ENCODE results near the gene BDH1.
A peak's percentile ranks its signal among the peaks of the same experiment; 100 is the strongest.

The BDH1 gene

GRCh38 chr3:197475514-197475913 is 80.3 kb downstream of the BDH1 start:
- 94% methylated on average over 3 of the region's 3 CpGs for WGBS (ENCODE audit: insufficient coverage)
- no peak for DNase-seq
- Histone ChIP-seq H3K9me3 (ENCODE audit: control extremely low read depth in 1 of 5, control insufficient read depth in 4 of 5, insufficient read depth in 2 of 5, low read depth in 1 of 5, low read length in 4 of 5) (no peaks in the 10 kb centered on the region), H3K4me1 (ENCODE audit: control extremely low read depth in 1 of 4, control insufficient read depth in 4 of 4, insufficient read depth in 4 of 4, low read length in 3 of 4) (no peaks in the 10 kb centered on the region), H3K36me3 (ENCODE audit: control insufficient read depth in 4 of 4, insufficient read depth in 4 of 4, low read length in 3 of 4) (no peaks in the 10 kb centered on the region), H3K4me3 (ENCODE audit: control insufficient read depth in 1 of 7, extremely low read depth in 1 of 7, insufficient read depth in 4 of 7, low read depth in 2 of 7, low read length in 6 of 7) (no peak overlapping the region), H3K27me3 (replicated peaks in 2 of 5; ENCODE audit: control insufficient read depth in 4 of 5, insufficient read depth in 5 of 5, low read length in 4 of 5) (peaks cover 0 to 6% (median 0%) of the 10 kb centered on the region in 5 experiments), H3K27ac (ENCODE audit: insufficient read depth in 1 of 2, low read depth in 1 of 2, low read length in 2 of 2, poor library complexity in 1 of 2, severe bottlenecking in 2 of 2) (no peak overlapping the region)
- ChIA-PET CTCF (no interaction called here), POLR2A (no interaction called here)

- H3K9me3 ChIP-seq (ENCODE audit: control extremely low read depth in 1 of 5, control insufficient read depth in 4 of 5, insufficient read depth in 2 of 5, low read depth in 1 of 5, low read length in 4 of 5): no peaks in the 10 kb centered on the region
- no peak overlapping the region for H3K27ac ChIP-seq (ENCODE audit: insufficient read depth in 1 of 2, low read depth in 1 of 2, low read length in 2 of 2, poor library complexity in 1 of 2, severe bottlenecking in 2 of 2)
- DNase-seq: no peak
- H3K27me3 ChIP-seq (replicated peaks in 2 of 5; ENCODE audit: control insufficient read depth in 4 of 5, insufficient read depth in 5 of 5, low read length in 4 of 5): peaks cover 0 to 20% (median 5%) of the 10 kb centered on the region in 5 experiments
- H3K36me3 ChIP-seq (ENCODE audit: control insufficient read depth in 4 of 4, insufficient read depth in 4 of 4, low read length in 3 of 4): no peaks in the 10 kb centered on the region
- H3K4me1 ChIP-seq (ENCODE audit: control extremely low read depth in 1 of 4, control insufficient read depth in 4 of 4, insufficient read depth in 4 of 4, low read length in 3 of 4): no peaks in the 10 kb centered on the region
- ChIA-PET CTCF (no interaction called here), POLR2A (no interaction called here)
- no peak overlapping the region for H3K4me3 ChIP-seq (ENCODE audit: control insufficient read depth in 1 of 7, extremely low read depth in 1 of 7, insufficient read depth in 4 of 7, low read depth in 2 of 7, low read length in 6 of 7)
- WGBS (ENCODE audit: insufficient coverage): 100% methylated on average over 2 of the region's 2 CpGs
Observed at GRCh38 chr3:197472151-197472550, 83.6 kb downstream of the BDH1 start.

- Histone ChIP-seq H3K4me1 (ENCODE audit: control extremely low read depth in 1 of 4, control insufficient read depth in 4 of 4, insufficient read depth in 4 of 4, low read length in 3 of 4) (no peaks in the 10 kb centered on the region), H3K36me3 (ENCODE audit: control insufficient read depth in 4 of 4, insufficient read depth in 4 of 4, low read length in 3 of 4) (no peaks in the 10 kb centered on the region), H3K9me3 (ENCODE audit: control extremely low read depth in 1 of 5, control insufficient read depth in 4 of 5, insufficient read depth in 2 of 5, low read depth in 1 of 5, low read length in 4 of 5) (no peaks in the 10 kb centered on the region), H3K4me3 (ENCODE audit: control insufficient read depth in 1 of 7, extremely low read depth in 1 of 7, insufficient read depth in 4 of 7, low read depth in 2 of 7, low read length in 6 of 7) (no peak overlapping the region), H3K27me3 (replicated peaks in 2 of 5; ENCODE audit: control insufficient read depth in 4 of 5, insufficient read depth in 5 of 5, low read length in 4 of 5) (peaks cover 0 to 27% (median 6%) of the 10 kb centered on the region in 5 experiments), H3K27ac (ENCODE audit: insufficient read depth in 1 of 2, low read depth in 1 of 2, low read length in 2 of 2, poor library complexity in 1 of 2, severe bottlenecking in 2 of 2) (no peak overlapping the region)
- 97% methylated on average over 7 of the region's 10 CpGs for WGBS (ENCODE audit: insufficient coverage)
- ChIA-PET POLR2A (no interaction called here), CTCF (no interaction called here)
- no peak for DNase-seq
Observed at GRCh38 chr3:197471221-197472010, 84.4 kb downstream of the BDH1 start.

GRCh38 chr3:197468866-197469382 is 86.8 kb downstream of the BDH1 start:
- ChIA-PET CTCF (no interaction called here), POLR2A (no interaction called here)
- no peaks in the 10 kb centered on the region for H3K9me3 ChIP-seq (ENCODE audit: control extremely low read depth in 1 of 5, control insufficient read depth in 4 of 5, insufficient read depth in 2 of 5, low read depth in 1 of 5, low read length in 4 of 5)
- H3K27ac ChIP-seq (ENCODE audit: insufficient read depth in 1 of 2, low read depth in 1 of 2, low read length in 2 of 2, poor library complexity in 1 of 2, severe bottlenecking in 2 of 2): no peak overlapping the region
- no peaks in the 10 kb centered on the region for H3K4me1 ChIP-seq (ENCODE audit: control extremely low read depth in 1 of 4, control insufficient read depth in 4 of 4, insufficient read depth in 4 of 4, low read length in 3 of 4)
- no peaks in the 10 kb centered on the region for H3K36me3 ChIP-seq (ENCODE audit: control insufficient read depth in 4 of 4, insufficient read depth in 4 of 4, low read length in 3 of 4)
- 76% methylated on average over 5 of the region's 5 CpGs for WGBS (ENCODE audit: insufficient coverage)
- no peak for DNase-seq
- peaks cover 0 to 33% (median 8%) of the 10 kb centered on the region in 5 experiments for H3K27me3 ChIP-seq (replicated peaks in 2 of 5; ENCODE audit: control insufficient read depth in 4 of 5, insufficient read depth in 5 of 5, low read length in 4 of 5)
- H3K4me3 ChIP-seq (ENCODE audit: control insufficient read depth in 1 of 7, extremely low read depth in 1 of 7, insufficient read depth in 4 of 7, low read depth in 2 of 7, low read length in 6 of 7): no peak overlapping the region

GRCh38 chr3:197468167-197468566 is 87.6 kb downstream of the BDH1 start:
- no peak overlapping the region for H3K4me3 ChIP-seq (ENCODE audit: control insufficient read depth in 1 of 7, extremely low read depth in 1 of 7, insufficient read depth in 4 of 7, low read depth in 2 of 7, low read length in 6 of 7)
- ChIA-PET POLR2A (no interaction called here), CTCF (no interaction called here)
- DNase-seq: no peak
- H3K36me3 ChIP-seq (ENCODE audit: control insufficient read depth in 4 of 4, insufficient read depth in 4 of 4, low read length in 3 of 4): no peaks in the 10 kb centered on the region
- 91% methylated on average over 6 of the region's 7 CpGs for WGBS (ENCODE audit: insufficient coverage)
- H3K27me3 ChIP-seq (replicated peaks in 2 of 5; ENCODE audit: control insufficient read depth in 4 of 5, insufficient read depth in 5 of 5, low read length in 4 of 5): peaks cover 0 to 33% (median 8%) of the 10 kb centered on the region in 5 experiments
- no peaks in the 10 kb centered on the region for H3K9me3 ChIP-seq (ENCODE audit: control extremely low read depth in 1 of 5, control insufficient read depth in 4 of 5, insufficient read depth in 2 of 5, low read depth in 1 of 5, low read length in 4 of 5)
- H3K27ac ChIP-seq (ENCODE audit: insufficient read depth in 1 of 2, low read depth in 1 of 2, low read length in 2 of 2, poor library complexity in 1 of 2, severe bottlenecking in 2 of 2): no peak overlapping the region
- H3K4me1 ChIP-seq (ENCODE audit: control extremely low read depth in 1 of 4, control insufficient read depth in 4 of 4, insufficient read depth in 4 of 4, low read length in 3 of 4): no peaks in the 10 kb centered on the region

GRCh38 chr3:197466586-197467399 is 89.0 kb downstream of the BDH1 start:
- no peaks in the 10 kb centered on the region for H3K36me3 ChIP-seq (ENCODE audit: control insufficient read depth in 4 of 4, insufficient read depth in 4 of 4, low read length in 3 of 4)
- H3K4me3 ChIP-seq (ENCODE audit: control insufficient read depth in 1 of 7, extremely low read depth in 1 of 7, insufficient read depth in 4 of 7, low read depth in 2 of 7, low read length in 6 of 7): no peak overlapping the region
- no peak overlapping the region for H3K27ac ChIP-seq (ENCODE audit: insufficient read depth in 1 of 2, low read depth in 1 of 2, low read length in 2 of 2, poor library complexity in 1 of 2, severe bottlenecking in 2 of 2)
- POLR2A ChIA-PET: no interaction called here
- CTCF ChIA-PET: interaction anchor here (0.9 to 1.6 kb wide), 3 partner anchors 9 to 211 kb away, joined by 3 to 6 read pairs (median 3); no protein-coding TSS in a partner anchor
- no peaks in the 10 kb centered on the region for H3K9me3 ChIP-seq (ENCODE audit: control extremely low read depth in 1 of 5, control insufficient read depth in 4 of 5, insufficient read depth in 2 of 5, low read depth in 1 of 5, low read length in 4 of 5)
- H3K27me3 ChIP-seq (replicated peaks in 2 of 5; ENCODE audit: control insufficient read depth in 4 of 5, insufficient read depth in 5 of 5, low read length in 4 of 5): peaks cover 0 to 33% (median 12%) of the 10 kb centered on the region in 5 experiments
- peak in 2 of 3 donors; percentile 6 to 33 for DNase-seq
- 85% methylated on average over 4 of the region's 7 CpGs for WGBS (ENCODE audit: insufficient coverage)
- H3K4me1 ChIP-seq (ENCODE audit: control extremely low read depth in 1 of 4, control insufficient read depth in 4 of 4, insufficient read depth in 4 of 4, low read length in 3 of 4): no peaks in the 10 kb centered on the region
